ENCODE data around the gene SMAD2.

GRCh38 chr18:47931718-47932103 lies 1.3 kb upstream of the SMAD2 start:
- TF ChIP-seq POLR2A (IDR thresholded peaks at IDR 0.05) = no peak
- TF ChIP-seq, protein P1, sequence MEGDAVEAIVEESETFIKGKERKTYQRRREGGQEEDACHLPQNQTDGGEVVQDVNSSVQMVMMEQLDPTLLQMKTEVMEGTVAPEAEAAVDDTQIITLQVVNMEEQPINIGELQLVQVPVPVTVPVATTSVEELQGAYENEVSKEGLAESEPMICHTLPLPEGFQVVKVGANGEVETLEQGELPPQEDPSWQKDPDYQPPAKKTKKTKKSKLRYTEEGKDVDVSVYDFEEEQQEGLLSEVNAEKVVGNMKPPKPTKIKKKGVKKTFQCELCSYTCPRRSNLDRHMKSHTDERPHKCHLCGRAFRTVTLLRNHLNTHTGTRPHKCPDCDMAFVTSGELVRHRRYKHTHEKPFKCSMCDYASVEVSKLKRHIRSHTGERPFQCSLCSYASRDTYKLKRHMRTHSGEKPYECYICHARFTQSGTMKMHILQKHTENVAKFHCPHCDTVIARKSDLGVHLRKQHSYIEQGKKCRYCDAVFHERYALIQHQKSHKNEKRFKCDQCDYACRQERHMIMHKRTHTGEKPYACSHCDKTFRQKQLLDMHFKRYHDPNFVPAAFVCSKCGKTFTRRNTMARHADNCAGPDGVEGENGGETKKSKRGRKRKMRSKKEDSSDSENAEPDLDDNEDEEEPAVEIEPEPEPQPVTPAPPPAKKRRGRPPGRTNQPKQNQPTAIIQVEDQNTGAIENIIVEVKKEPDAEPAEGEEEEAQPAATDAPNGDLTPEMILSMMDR (IDR thresholded peaks at IDR 0.05) = no peak
